HEK293 (cell line): ENCODE measurements around the gene TSTD2.

Source experiments
- CTCF ChIA-PET: fragments of 350-600 bp; formaldehyde crosslinking; extraction: SDS; loops from one replicate; lab custom pipeline; 2021; ENCODE audit warnings: antibody characterized with exemption; lab: Yijun Ruan, JAX
- POLR2A ChIA-PET: fragments of 300-600 bp; formaldehyde crosslinking; extraction: SDS; loops from one replicate; lab custom pipeline; 2020; ENCODE audit warnings: antibody characterized with exemption, inconsistent platforms; lab: Yijun Ruan, JAX
- H3K27ac ChIP-seq: fragments of 200-500 bp; sonication (Bioruptor generic); 2 replicates; pipeline ENCODE4 v1.5.1; 2014; ENCODE audit warnings: low read depth, low read length, control low read depth, inconsistent platforms; ENCODE audit errors: extremely low read depth
- H3K36me3 ChIP-seq, 2 experiments: fragments of 200-500 bp in 1 of 2; sonication (Bioruptor generic) in 1 of 2; 1 replicate in 1 of 2; 2 replicates in 1 of 2; pipeline ENCODE4 v1.5.1; 2014 to 2017; ENCODE audit warnings: inconsistent platforms in 2 of 2, low read length in 2 of 2; ENCODE audit not compliant: control insufficient read depth in 2 of 2, insufficient read depth in 1 of 2
- H3K4me1 ChIP-seq: fragments of 200-500 bp; sonication (Bioruptor generic); 2 replicates; pipeline ENCODE4 v1.5.1; 2014; ENCODE audit warnings: mild to moderate bottlenecking, low read length, inconsistent platforms; ENCODE audit not compliant: control insufficient read depth, insufficient read depth
- H3K4me3 ChIP-seq: 2 replicates; pipeline ENCODE4 v1.5.1; 2011; ENCODE audit warnings: low read depth, mild to moderate bottlenecking, control low read depth, low read length, moderate library complexity
- H3K9me3 ChIP-seq: fragments of 200-500 bp; sonication (Bioruptor generic); 2 replicates; pipeline ENCODE4 v1.5.1; 2014; ENCODE audit warnings: low read depth, low read length, inconsistent platforms; ENCODE audit not compliant: control insufficient read depth, insufficient read depth
- GLIS2 ChIP-seq: fragments of 450-650 bp; formaldehyde crosslinking; IDR thresholded peaks from 2 replicates; pipeline ENCODE4 v1.5.1; 2016; ENCODE audit warnings: missing biosample characterization, missing genetic modification characterization
- MEIS1 ChIP-seq: sonication (generic); formaldehyde crosslinking; IDR thresholded peaks from 2 replicates; pipeline ENCODE4 v1.8.1; 2022; ENCODE audit warnings: missing genetic modification reagents, mild to moderate bottlenecking, borderline replicate concordance
- MYNN ChIP-seq: fragments of 450-650 bp; formaldehyde crosslinking; IDR thresholded peaks from 2 replicates; pipeline ENCODE4 v1.5.1; 2016; ENCODE audit warnings: missing biosample characterization, missing genetic modification characterization, borderline replicate concordance
- SP2 ChIP-seq: fragments of 450-650 bp; formaldehyde crosslinking; IDR thresholded peaks from 2 replicates; pipeline ENCODE4 v1.5.1; 2016; ENCODE audit warnings: missing biosample characterization, missing genetic modification characterization
- TRIM28 ChIP-seq: IDR thresholded peaks from 2 replicates; pipeline ENCODE4 v1.6.1; 2011; ENCODE audit warnings: low read length, control low read depth, borderline replicate concordance
- ZBTB21 ChIP-seq: fragments of 450-650 bp; formaldehyde crosslinking; IDR thresholded peaks from 2 replicates; pipeline ENCODE4 v1.5.1; 2017; ENCODE audit warnings: missing biosample characterization, missing genetic modification characterization
- ZBTB48 ChIP-seq: fragments of 450-650 bp; formaldehyde crosslinking; IDR thresholded peaks from 2 replicates; pipeline ENCODE4 v1.5.1; 2016; ENCODE audit warnings: missing biosample characterization, missing genetic modification characterization
- ZIC2 ChIP-seq: fragments of 450-650 bp; formaldehyde crosslinking; IDR thresholded peaks from 2 replicates; pipeline ENCODE4 v1.5.1; 2016; ENCODE audit warnings: missing biosample characterization, missing genetic modification characterization
- ZNF140 ChIP-seq: fragments of 450-650 bp; formaldehyde crosslinking; IDR thresholded peaks from 2 replicates; pipeline ENCODE4 v1.5.1; 2016; ENCODE audit warnings: missing biosample characterization, missing genetic modification characterization
- ZNF211 ChIP-seq: fragments of 450-650 bp; formaldehyde crosslinking; IDR thresholded peaks from 2 replicates; pipeline ENCODE4 v1.5.1; 2016; ENCODE audit warnings: low read depth, missing biosample characterization, missing genetic modification characterization
- ZNF223 ChIP-seq: fragments of 450-650 bp; formaldehyde crosslinking; IDR thresholded peaks from 2 replicates; pipeline ENCODE4 v1.5.1; 2016; ENCODE audit warnings: missing biosample characterization, missing genetic modification characterization
- ZNF600 ChIP-seq: fragments of 450-650 bp; formaldehyde crosslinking; IDR thresholded peaks from 2 replicates; pipeline ENCODE4 v1.5.1; 2016; ENCODE audit warnings: missing biosample characterization, missing genetic modification characterization
- ZNF747 ChIP-seq: fragments of 450-650 bp; formaldehyde crosslinking; IDR thresholded peaks from 2 replicates; pipeline ENCODE4 v1.5.1; 2016; ENCODE audit warnings: missing biosample characterization, missing genetic modification characterization
- ZNF76 ChIP-seq: fragments of 450-650 bp; formaldehyde crosslinking; IDR thresholded peaks from 2 replicates; pipeline ENCODE4; 2016; ENCODE audit warnings: low read depth, missing biosample characterization, missing genetic modification characterization, borderline replicate concordance
- ZNF776 ChIP-seq: fragments of 450-650 bp; formaldehyde crosslinking; IDR thresholded peaks from 2 replicates; pipeline ENCODE4 v1.5.0; 2017; ENCODE audit warnings: missing biosample characterization, missing genetic modification characterization, borderline replicate concordance
- ZNF843 ChIP-seq: fragments of 450-650 bp; formaldehyde crosslinking; IDR thresholded peaks from 2 replicates; pipeline ENCODE4 v1.5.1; 2016; ENCODE audit warnings: missing biosample characterization, missing genetic modification characterization
- TF ChIP-seq, protein P1 (sequence below): fragments of 450-650 bp; formaldehyde crosslinking; IDR thresholded peaks from 2 replicates; pipeline ENCODE4 v1.5.1; 2016; ENCODE audit warnings: missing biosample characterization, missing genetic modification characterization, low read depth
- TF ChIP-seq, protein P2 (sequence below): fragments of 450-650 bp; formaldehyde crosslinking; IDR thresholded peaks from 2 replicates; pipeline ENCODE4 v1.5.1; 2016; ENCODE audit warnings: missing biosample characterization, missing genetic modification characterization, borderline replicate concordance
- TF ChIP-seq, protein P3 (sequence below): fragments of 450-650 bp; formaldehyde crosslinking; IDR thresholded peaks from 2 replicates; pipeline ENCODE4 v1.5.1; 2017; ENCODE audit warnings: missing biosample characterization, missing genetic modification characterization
- TF ChIP-seq, protein P4 (sequence below): fragments of 450-650 bp; formaldehyde crosslinking; IDR thresholded peaks from 2 replicates; pipeline ENCODE4 v1.5.1; 2016; ENCODE audit warnings: missing biosample characterization, missing genetic modification characterization
- TF ChIP-seq, protein P5 (sequence below): fragments of 450-650 bp; formaldehyde crosslinking; IDR thresholded peaks from 2 replicates; pipeline ENCODE4 v1.5.1; 2016; ENCODE audit warnings: missing biosample characterization, missing genetic modification characterization

TSTD2 gene

DNA sequence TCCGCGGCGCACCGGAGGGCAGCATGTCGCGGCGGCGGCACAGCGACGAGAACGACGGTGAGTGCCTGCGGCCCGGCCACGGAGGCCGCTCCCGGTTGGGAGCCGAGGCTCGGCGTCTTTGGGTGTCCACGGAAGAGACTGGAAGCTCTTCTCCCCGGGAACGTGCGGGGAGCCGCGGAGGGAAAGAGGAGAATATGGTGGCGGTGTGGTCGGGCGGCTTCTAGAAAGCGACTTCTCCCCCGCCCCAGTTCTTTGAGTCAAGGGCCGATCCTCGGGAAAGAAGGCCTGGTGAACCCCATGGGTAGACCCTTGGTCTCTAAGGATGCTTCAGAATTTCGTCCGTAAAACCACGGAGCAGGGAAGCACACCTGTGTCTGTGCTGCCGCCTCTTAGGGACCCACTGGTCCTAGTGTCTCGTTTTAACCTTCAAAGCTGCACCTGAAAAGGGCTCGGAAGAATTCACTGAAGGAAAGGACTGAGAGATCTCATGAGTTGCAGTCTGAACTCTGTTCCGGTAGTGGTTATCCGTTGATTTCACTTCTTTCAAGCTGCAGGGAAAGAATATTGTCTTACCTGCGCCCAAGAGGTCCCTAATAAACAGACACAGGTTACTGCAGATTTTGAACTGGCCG is 807 bp upstream of the TSTD2 start (continued):
- TF ChIP-seq, protein P1, sequence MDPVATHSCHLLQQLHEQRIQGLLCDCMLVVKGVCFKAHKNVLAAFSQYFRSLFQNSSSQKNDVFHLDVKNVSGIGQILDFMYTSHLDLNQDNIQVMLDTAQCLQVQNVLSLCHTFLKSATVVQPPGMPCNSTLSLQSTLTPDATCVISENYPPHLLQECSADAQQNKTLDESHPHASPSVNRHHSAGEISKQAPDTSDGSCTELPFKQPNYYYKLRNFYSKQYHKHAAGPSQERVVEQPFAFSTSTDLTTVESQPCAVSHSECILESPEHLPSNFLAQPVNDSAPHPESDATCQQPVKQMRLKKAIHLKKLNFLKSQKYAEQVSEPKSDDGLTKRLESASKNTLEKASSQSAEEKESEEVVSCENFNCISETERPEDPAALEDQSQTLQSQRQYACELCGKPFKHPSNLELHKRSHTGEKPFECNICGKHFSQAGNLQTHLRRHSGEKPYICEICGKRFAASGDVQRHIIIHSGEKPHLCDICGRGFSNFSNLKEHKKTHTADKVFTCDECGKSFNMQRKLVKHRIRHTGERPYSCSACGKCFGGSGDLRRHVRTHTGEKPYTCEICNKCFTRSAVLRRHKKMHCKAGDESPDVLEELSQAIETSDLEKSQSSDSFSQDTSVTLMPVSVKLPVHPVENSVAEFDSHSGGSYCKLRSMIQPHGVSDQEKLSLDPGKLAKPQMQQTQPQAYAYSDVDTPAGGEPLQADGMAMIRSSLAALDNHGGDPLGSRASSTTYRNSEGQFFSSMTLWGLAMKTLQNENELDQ, result no peak
- TF ChIP-seq ZNF211, result no peak
- no peak for TF ChIP-seq MEIS1 (CRISPR knock-in tag)
- no peak for TF ChIP-seq ZNF223 (tag by site-specific recombination)
- peak; percentile 15; the same call in 1 of the 2 replicates for TF ChIP-seq ZIC2
- TF ChIP-seq ZBTB48 (tag by site-specific recombination), result peak; percentile 43; the same call in 1 of the 2 replicates
- TF ChIP-seq, protein P2, sequence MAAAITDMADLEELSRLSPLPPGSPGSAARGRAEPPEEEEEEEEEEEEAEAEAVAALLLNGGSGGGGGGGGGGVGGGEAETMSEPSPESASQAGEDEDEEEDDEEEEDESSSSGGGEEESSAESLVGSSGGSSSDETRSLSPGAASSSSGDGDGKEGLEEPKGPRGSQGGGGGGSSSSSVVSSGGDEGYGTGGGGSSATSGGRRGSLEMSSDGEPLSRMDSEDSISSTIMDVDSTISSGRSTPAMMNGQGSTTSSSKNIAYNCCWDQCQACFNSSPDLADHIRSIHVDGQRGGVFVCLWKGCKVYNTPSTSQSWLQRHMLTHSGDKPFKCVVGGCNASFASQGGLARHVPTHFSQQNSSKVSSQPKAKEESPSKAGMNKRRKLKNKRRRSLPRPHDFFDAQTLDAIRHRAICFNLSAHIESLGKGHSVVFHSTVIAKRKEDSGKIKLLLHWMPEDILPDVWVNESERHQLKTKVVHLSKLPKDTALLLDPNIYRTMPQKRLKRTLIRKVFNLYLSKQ (tag by site-specific recombination), result no peak
- TF ChIP-seq, all 188 proteins: peak for 10

DNA sequence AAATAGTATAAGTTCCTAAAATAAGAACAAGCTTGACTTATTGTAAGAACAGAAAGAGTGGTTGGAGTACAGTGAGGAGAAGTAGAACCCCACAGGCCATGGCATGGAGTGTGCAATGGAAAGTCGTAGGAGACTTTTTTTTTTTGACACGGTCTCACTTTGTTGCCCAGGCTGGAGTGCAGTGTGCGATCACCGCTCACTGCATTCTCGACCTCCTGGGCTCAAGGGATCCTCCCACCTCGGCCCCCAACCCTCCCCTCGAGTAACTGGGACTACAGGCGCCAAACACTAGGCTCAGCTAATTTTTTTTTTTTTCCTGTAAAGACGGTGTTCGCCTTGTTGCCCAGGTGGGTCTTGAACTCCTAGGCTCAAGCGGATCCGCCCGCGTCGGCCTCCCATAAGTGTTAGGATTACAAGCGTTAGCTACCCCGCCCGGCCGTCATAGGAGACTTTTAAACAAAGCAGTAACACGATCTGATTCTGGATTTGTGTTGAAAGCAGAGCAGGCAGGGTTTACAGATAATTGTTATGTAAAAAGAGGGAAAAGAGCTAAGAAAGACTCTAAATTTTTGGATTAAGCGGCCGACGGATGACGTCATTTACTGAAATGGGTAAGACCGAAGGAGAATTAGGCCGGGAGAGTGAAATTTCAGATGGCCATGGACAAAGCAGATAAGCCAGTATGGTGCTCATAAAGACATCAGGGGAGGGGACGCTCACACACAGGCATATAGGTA is 752 bp downstream of the TSTD2 start:
- CTCF ChIA-PET, result interaction anchor here (0.6 to 4.2 kb wide), 8 partner anchors 16 to 349 kb away, joined by 3 to 28 read pairs (median 4); no protein-coding TSS in a partner anchor
- peak; percentile 33 for TF ChIP-seq ZBTB21 (tag by site-specific recombination)
- TF ChIP-seq TRIM28, result no peak
- TF ChIP-seq, protein P1, result no peak
- 0 out of 2 replicates have a peak, but pooled peaks have one; percentile 53 for TF ChIP-seq ZNF600
- no peak for TF ChIP-seq ZNF776 (tag by site-specific recombination)
- peak; percentile 46 for TF ChIP-seq SP2
- TF ChIP-seq ZNF76 (tag by site-specific recombination), result no peak
- TF ChIP-seq ZNF843 (tag by site-specific recombination), result no peak
- TF ChIP-seq ZNF140 (tag by site-specific recombination), result no peak
- TF ChIP-seq ZNF747 (tag by site-specific recombination), result no peak
- TF ChIP-seq, protein P3, sequence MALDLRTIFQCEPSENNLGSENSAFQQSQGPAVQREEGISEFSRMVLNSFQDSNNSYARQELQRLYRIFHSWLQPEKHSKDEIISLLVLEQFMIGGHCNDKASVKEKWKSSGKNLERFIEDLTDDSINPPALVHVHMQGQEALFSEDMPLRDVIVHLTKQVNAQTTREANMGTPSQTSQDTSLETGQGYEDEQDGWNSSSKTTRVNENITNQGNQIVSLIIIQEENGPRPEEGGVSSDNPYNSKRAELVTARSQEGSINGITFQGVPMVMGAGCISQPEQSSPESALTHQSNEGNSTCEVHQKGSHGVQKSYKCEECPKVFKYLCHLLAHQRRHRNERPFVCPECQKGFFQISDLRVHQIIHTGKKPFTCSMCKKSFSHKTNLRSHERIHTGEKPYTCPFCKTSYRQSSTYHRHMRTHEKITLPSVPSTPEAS, result no peak
- peak; percentile 34 for TF ChIP-seq GLIS2 (tag by site-specific recombination)
- TF ChIP-seq, protein P4, sequence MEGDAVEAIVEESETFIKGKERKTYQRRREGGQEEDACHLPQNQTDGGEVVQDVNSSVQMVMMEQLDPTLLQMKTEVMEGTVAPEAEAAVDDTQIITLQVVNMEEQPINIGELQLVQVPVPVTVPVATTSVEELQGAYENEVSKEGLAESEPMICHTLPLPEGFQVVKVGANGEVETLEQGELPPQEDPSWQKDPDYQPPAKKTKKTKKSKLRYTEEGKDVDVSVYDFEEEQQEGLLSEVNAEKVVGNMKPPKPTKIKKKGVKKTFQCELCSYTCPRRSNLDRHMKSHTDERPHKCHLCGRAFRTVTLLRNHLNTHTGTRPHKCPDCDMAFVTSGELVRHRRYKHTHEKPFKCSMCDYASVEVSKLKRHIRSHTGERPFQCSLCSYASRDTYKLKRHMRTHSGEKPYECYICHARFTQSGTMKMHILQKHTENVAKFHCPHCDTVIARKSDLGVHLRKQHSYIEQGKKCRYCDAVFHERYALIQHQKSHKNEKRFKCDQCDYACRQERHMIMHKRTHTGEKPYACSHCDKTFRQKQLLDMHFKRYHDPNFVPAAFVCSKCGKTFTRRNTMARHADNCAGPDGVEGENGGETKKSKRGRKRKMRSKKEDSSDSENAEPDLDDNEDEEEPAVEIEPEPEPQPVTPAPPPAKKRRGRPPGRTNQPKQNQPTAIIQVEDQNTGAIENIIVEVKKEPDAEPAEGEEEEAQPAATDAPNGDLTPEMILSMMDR (tag by site-specific recombination), result no peak
- TF ChIP-seq MYNN (tag by site-specific recombination), result peak; percentile 55; the same call in 1 of the 2 replicates
- TF ChIP-seq, protein P5, sequence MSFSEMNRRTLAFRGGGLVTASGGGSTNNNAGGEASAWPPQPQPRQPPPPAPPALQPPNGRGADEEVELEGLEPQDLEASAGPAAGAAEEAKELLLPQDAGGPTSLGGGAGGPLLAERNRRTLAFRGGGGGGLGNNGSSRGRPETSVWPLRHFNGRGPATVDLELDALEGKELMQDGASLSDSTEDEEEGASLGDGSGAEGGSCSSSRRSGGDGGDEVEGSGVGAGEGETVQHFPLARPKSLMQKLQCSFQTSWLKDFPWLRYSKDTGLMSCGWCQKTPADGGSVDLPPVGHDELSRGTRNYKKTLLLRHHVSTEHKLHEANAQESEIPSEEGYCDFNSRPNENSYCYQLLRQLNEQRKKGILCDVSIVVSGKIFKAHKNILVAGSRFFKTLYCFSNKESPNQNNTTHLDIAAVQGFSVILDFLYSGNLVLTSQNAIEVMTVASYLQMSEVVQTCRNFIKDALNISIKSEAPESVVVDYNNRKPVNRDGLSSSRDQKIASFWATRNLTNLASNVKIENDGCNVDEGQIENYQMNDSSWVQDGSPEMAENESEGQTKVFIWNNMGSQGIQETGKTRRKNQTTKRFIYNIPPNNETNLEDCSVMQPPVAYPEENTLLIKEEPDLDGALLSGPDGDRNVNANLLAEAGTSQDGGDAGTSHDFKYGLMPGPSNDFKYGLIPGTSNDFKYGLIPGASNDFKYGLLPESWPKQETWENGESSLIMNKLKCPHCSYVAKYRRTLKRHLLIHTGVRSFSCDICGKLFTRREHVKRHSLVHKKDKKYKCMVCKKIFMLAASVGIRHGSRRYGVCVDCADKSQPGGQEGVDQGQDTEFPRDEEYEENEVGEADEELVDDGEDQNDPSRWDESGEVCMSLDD, result no peak

More for the DNA sequence above, 752 bp downstream of the TSTD2 start:
- Histone ChIP-seq H3K9me3 (no peaks in the 10 kb centered on the region), H3K36me3 (no peaks in the 10 kb centered on the region), H3K4me3 (peak overlapping the region; percentile 97), H3K4me1 (no peaks in the 10 kb centered on the region; the same call in 1 of the 2 replicates), H3K27ac (peak overlapping the region; percentile 92)
- POLR2A ChIA-PET, result interaction anchor here (0.5 to 2.4 kb wide), 20 partner anchors 8 to 1348 kb away, joined by 3 to 19 read pairs (median 4); partner anchors contain the start of genes ANP32B, TBC1D2, TRMO and XPA
